H9 (cell line): Measurements from ENCODE around the gene ID4. TPM values are rescaled to one million over a fixed set of nuclear protein-coding genes. Genes with fewer than 3 reads are reported as not detected.

Experiments used
- DNase-seq: peaks from one replicate; pipeline ENCODE4 v3.0.0-alpha.2; 2017
- H2AFZ ChIP-seq: one replicate; pipeline ENCODE4 v1.6.1; 2013; ENCODE audit warnings: mild to moderate bottlenecking, low read length, control low read depth, moderate library complexity
- H2AK5ac ChIP-seq: 2 replicates; pipeline ENCODE4 v1.6.1; 2013; ENCODE audit warnings: low read length, control low read depth, mixed read lengths; ENCODE audit not compliant: insufficient read length
- H2BK120ac ChIP-seq: one replicate; pipeline ENCODE4 v1.6.1; 2013; ENCODE audit warnings: low read depth, mild to moderate bottlenecking, low read length, control low read depth, inconsistent platforms; ENCODE audit not compliant: poor library complexity, severe bottlenecking
- H2BK12ac ChIP-seq: 2 replicates; pipeline ENCODE4 v1.6.1; 2013; ENCODE audit warnings: low read length, control low read depth, mixed read lengths, low read depth; ENCODE audit not compliant: insufficient read length
- H2BK15ac ChIP-seq: 2 replicates; pipeline ENCODE4 v1.6.1; 2013; ENCODE audit warnings: low read depth, low read length, control low read depth
- H2BK20ac ChIP-seq: one replicate; pipeline ENCODE4 v1.6.1; 2013; ENCODE audit warnings: low read depth, mild to moderate bottlenecking, low read length, control low read depth, inconsistent platforms; ENCODE audit not compliant: poor library complexity, severe bottlenecking
- H2BK5ac ChIP-seq: 2 replicates; pipeline ENCODE4 v1.6.1; 2013; ENCODE audit warnings: low read length, control low read depth, mixed read lengths; ENCODE audit not compliant: insufficient read length
- H3K14ac ChIP-seq: 2 replicates; pipeline ENCODE4 v1.6.1; 2013; ENCODE audit warnings: low read length, control low read depth; ENCODE audit not compliant: insufficient read depth
- H3K18ac ChIP-seq: 2 replicates; pipeline ENCODE4 v1.6.1; 2013; ENCODE audit warnings: low read depth, mild to moderate bottlenecking, mixed read lengths, low read length, control low read depth; ENCODE audit not compliant: insufficient read length
- H3K23ac ChIP-seq: 2 replicates; pipeline ENCODE4 v1.6.1; 2013; ENCODE audit warnings: low read length, control low read depth, mixed read lengths, low read depth; ENCODE audit not compliant: insufficient read length
- H3K23me2 ChIP-seq: 2 replicates; pipeline ENCODE4 v1.6.1; 2013; ENCODE audit warnings: low read depth, mild to moderate bottlenecking, mixed read lengths, low read length, control low read depth; ENCODE audit not compliant: insufficient read length, poor library complexity, severe bottlenecking
- H3K27ac ChIP-seq: 2 replicates; pipeline ENCODE4 v1.5.1; 2013; ENCODE audit warnings: low read length, control low read depth, mixed read lengths, low read depth; ENCODE audit not compliant: insufficient read length
- H3K27me3 ChIP-seq: 2 replicates; pipeline ENCODE4 v1.6.1; 2013; ENCODE audit warnings: low read length, control low read depth, inconsistent platforms; ENCODE audit not compliant: insufficient read depth
- H3K4ac ChIP-seq: 2 replicates; pipeline ENCODE4 v1.6.1; 2013; ENCODE audit warnings: low read depth, mild to moderate bottlenecking, control low read depth, inconsistent platforms, low read length, moderate library complexity
- H3K4me1 ChIP-seq: 2 replicates; pipeline ENCODE4 v1.6.1; 2013; ENCODE audit warnings: low read length, control low read depth, inconsistent platforms; ENCODE audit not compliant: insufficient read depth
- H3K4me2 ChIP-seq: 2 replicates; pipeline ENCODE4 v1.6.1; 2013; ENCODE audit warnings: low read length, control low read depth, mixed read lengths; ENCODE audit not compliant: insufficient read length, insufficient read depth
- H3K56ac ChIP-seq: 2 replicates; pipeline ENCODE4 v1.6.1; 2013; ENCODE audit warnings: low read depth, mild to moderate bottlenecking, mixed read lengths, low read length, control low read depth; ENCODE audit not compliant: insufficient read length
- H3K79me1 ChIP-seq: 2 replicates; pipeline ENCODE4 v1.6.1; 2013; ENCODE audit warnings: low read depth, mild to moderate bottlenecking, moderate library complexity, low read length, control low read depth, inconsistent platforms; ENCODE audit not compliant: insufficient read depth, poor library complexity, severe bottlenecking
- H3K79me2 ChIP-seq: 2 replicates; pipeline ENCODE4 v1.6.1; 2013; ENCODE audit warnings: low read length, control low read depth, inconsistent platforms; ENCODE audit not compliant: insufficient read depth
- H3K9ac ChIP-seq: 2 replicates; pipeline ENCODE4 v1.6.1; 2013; ENCODE audit warnings: low read length, control low read depth, mixed read lengths; ENCODE audit not compliant: insufficient read length; ENCODE audit errors: extremely low read depth
- H3K9me3 ChIP-seq: one replicate; pipeline ENCODE4 v1.6.1; 2013; ENCODE audit warnings: low read depth, low read length, inconsistent platforms; ENCODE audit not compliant: control insufficient read depth
- H3T11ph ChIP-seq: one replicate; pipeline ENCODE4 v1.6.1; 2013; ENCODE audit warnings: mild to moderate bottlenecking, low read length, control low read depth, inconsistent platforms
- H4K20me1 ChIP-seq: one replicate; pipeline ENCODE4 v1.6.1; 2013; ENCODE audit not compliant: control insufficient read depth, insufficient read length, insufficient read depth
- H4K5ac ChIP-seq: 2 replicates; pipeline ENCODE4 v1.6.1; 2013; ENCODE audit warnings: low read depth, mild to moderate bottlenecking, mixed read lengths, low read length, control low read depth; ENCODE audit not compliant: insufficient read length
- H4K8ac ChIP-seq: replicated peaks from 2 replicates; pipeline ENCODE4 v1.6.1; 2013; ENCODE audit warnings: low read length, control low read depth, mixed read lengths, low read depth; ENCODE audit not compliant: insufficient read length
- H4K91ac ChIP-seq: 2 replicates; pipeline ENCODE4 v1.6.1; 2013; ENCODE audit warnings: low read depth, mild to moderate bottlenecking, moderate library complexity, mixed read lengths, low read length, control low read depth; ENCODE audit not compliant: insufficient read length
- H3K27ac Mint-ChIP-seq, 3 experiments: 2 replicates in 2 of 3; 3 replicates in 1 of 3; pipeline ENCODE4 v1.8.0; 2020 to 2021; ENCODE audit warnings: mixed read lengths in 3 of 3, mild to moderate bottlenecking in 1 of 3, moderate library complexity in 1 of 3
- H3K27me3 Mint-ChIP-seq: 2 replicates; pipeline ENCODE4 v1.8.0; 2021; ENCODE audit warnings: low read depth, mild to moderate bottlenecking, moderate library complexity, mixed read lengths
- H3K36me3 Mint-ChIP-seq, 3 experiments: 2 replicates in 2 of 3; 3 replicates in 1 of 3; pipeline ENCODE4 v1.8.0; 2020 to 2021; ENCODE audit warnings: low read depth in 3 of 3, mixed read lengths in 3 of 3; ENCODE audit not compliant: insufficient read depth in 1 of 3
- H3K4me1 Mint-ChIP-seq, 2 experiments: 2 replicates each; pipeline ENCODE4 v1.8.0; 2020; ENCODE audit warnings: mixed read lengths in 2 of 2
- H3K4me3 Mint-ChIP-seq, 2 experiments: 2 replicates in 1 of 2; 3 replicates in 1 of 2; pipeline ENCODE4 v1.8.0; 2020 to 2021; ENCODE audit warnings: mild to moderate bottlenecking in 2 of 2, mixed read lengths in 2 of 2, moderate library complexity in 1 of 2
- H3K9me3 Mint-ChIP-seq, 2 experiments: 2 replicates in 1 of 2; 3 replicates in 1 of 2; pipeline ENCODE4 v1.8.0; 2020; ENCODE audit warnings: mild to moderate bottlenecking in 2 of 2, mixed read lengths in 2 of 2, moderate library complexity in 1 of 2
- CTCF ChIP-seq: fragments of 200-600 bp; sonication (generic); conservative IDR thresholded peaks from 3 replicates; pipeline ENCODE4 v1.8.0; 2021; ENCODE audit warnings: antibody characterized with exemption, mild to moderate bottlenecking
- WGBS: extraction: QIAGEN DNeasy Blood & Tissue Kit; methylation state at CpG from one replicate; pipeline ENCODE4 v1.1.7; 2013; ENCODE audit warnings: missing lambda C conversion rate, low lambda C conversion rate, mixed read lengths; ENCODE audit not compliant: insufficient read length; ENCODE audit errors: extremely low coverage; 5-methylcytosine and 5-hydroxymethylcytosine counted together
- total RNA-seq: library from RNA; stranded (reverse); gene quantifications from 2 replicates; pipeline ENCODE4 v1.2.1, GENCODE V29; 2021

The ID4 gene
- total RNA-seq, 1 experiment from 2014 or later = 14.0 TPM

GRCh38 chr6:19798362-19798761 is 38.8 kb upstream of the ID4 start:
- Mint-ChIP-seq H3K9me3 (peaks cover 8 to 23% of the 10 kb centered on the region in 2 experiments; a peak in 4 of 5 replicates), H3K27me3 (no peaks in the 10 kb centered on the region; the same call in 1 of the 2 replicates), H3K36me3 (peaks cover 0 to 35% (median 9%) of the 10 kb centered on the region in 3 experiments; a peak in 4 of 7 replicates), H3K4me1 (peaks cover 21 to 26% of the 10 kb centered on the region in 2 experiments), H3K27ac (no peak overlapping the region), H3K4me3 (no peak overlapping the region)
- no peak for DNase-seq
- no peaks in the 10 kb centered on the region for H3K23me2 ChIP-seq
- H3K4ac ChIP-seq = no peak overlapping the region
- H4K8ac ChIP-seq = no peak overlapping the region
- no peaks in the 10 kb centered on the region for H3K79me2 ChIP-seq
- no peak overlapping the region for H2BK15ac ChIP-seq
- H2BK120ac ChIP-seq = no peak overlapping the region
- no peak overlapping the region for H3T11ph ChIP-seq
- H3K23ac ChIP-seq = no peak overlapping the region
- no peak overlapping the region for H2AK5ac ChIP-seq
- WGBS = no CpG with 5 or more reads among the region's 1 CpG
- no peak overlapping the region for H4K91ac ChIP-seq
- H2BK20ac ChIP-seq = no peak overlapping the region
- H2BK5ac ChIP-seq = no peak overlapping the region
- H3K4me1 ChIP-seq = 0 out of 2 replicates have a peak, but pooled peaks cover 2% of the 10 kb centered on the region
- no peak overlapping the region for H3K27ac ChIP-seq
- no peaks in the 10 kb centered on the region; the same call in 1 of the 2 replicates for H3K27me3 ChIP-seq
- no peaks in the 10 kb centered on the region for H4K20me1 ChIP-seq
- no peak overlapping the region for H2BK12ac ChIP-seq
- H3K18ac ChIP-seq = no peak overlapping the region
- H3K56ac ChIP-seq = no peak overlapping the region
- no peak overlapping the region for H3K4me2 ChIP-seq
- H4K5ac ChIP-seq = no peak overlapping the region
- no peaks in the 10 kb centered on the region for H3K79me1 ChIP-seq
- TF ChIP-seq CTCF = no peak
- no peak overlapping the region for H3K14ac ChIP-seq
- H2AFZ ChIP-seq = no peak overlapping the region
- no peak overlapping the region for H3K9ac ChIP-seq
- H3K9me3 ChIP-seq = no peaks in the 10 kb centered on the region
